Ectodermal cell (in vitro differentiated cells): ENCODE data around the gene MAN1C1.
"Not testable (repeated sequence)": the region's sequence is repeated elsewhere in the genome, so short reads cannot be mapped to it uniquely, and the experiment has no call there.

Experiments
- H3K27ac ChIP-seq: 2 replicates; pipeline ENCODE4 v1.7.0; 2013; ENCODE audit warnings: mild to moderate bottlenecking, low read depth, low read length; ENCODE audit not compliant: insufficient read depth, poor library complexity, severe bottlenecking
- H3K27me3 ChIP-seq: 2 replicates; pipeline ENCODE4 v1.7.0; 2013; ENCODE audit warnings: mild to moderate bottlenecking, low read length; ENCODE audit not compliant: insufficient read depth, control insufficient read depth, poor library complexity, severe bottlenecking
- H3K36me3 ChIP-seq: one replicate; pipeline ENCODE4 v1.7.0; 2013; ENCODE audit warnings: low read length; ENCODE audit not compliant: control insufficient read depth, insufficient read depth
- H3K4me1 ChIP-seq: one replicate; pipeline ENCODE4 v1.7.0; 2013; ENCODE audit warnings: low read length; ENCODE audit not compliant: control insufficient read depth, insufficient read depth
- H3K4me3 ChIP-seq: 2 replicates; pipeline ENCODE4 v1.7.0; 2013; ENCODE audit warnings: low read depth, low read length, control low read depth; ENCODE audit not compliant: insufficient read depth
- H3K9me3 ChIP-seq: 2 replicates; pipeline ENCODE4 v1.7.0; 2013; ENCODE audit warnings: mild to moderate bottlenecking, low read length, moderate library complexity; ENCODE audit not compliant: control insufficient read depth
- WGBS, 2 experiments: methylation state at CpG; one replicate each; pipeline ENCODE4 v1.1.7; 2013; ENCODE audit warnings: missing lambda C conversion rate in 2 of 2; 5-methylcytosine and 5-hydroxymethylcytosine counted together

Gene MAN1C1

GRCh38 chr1:25583519-25584370, 32.8 kb upstream of the MAN1C1 start:
- Histone ChIP-seq H3K9me3 (no peaks in the 10 kb centered on the region), H3K4me3 (no peak overlapping the region), H3K4me1 (peaks cover 18% of the 10 kb centered on the region), H3K27me3 (no peaks in the 10 kb centered on the region), H3K27ac (no peak overlapping the region), H3K36me3 (no peaks in the 10 kb centered on the region)
- 93 to 94% methylated on average over 14 of the region's 14 CpGs for WGBS, 2 experiments

DNA sequence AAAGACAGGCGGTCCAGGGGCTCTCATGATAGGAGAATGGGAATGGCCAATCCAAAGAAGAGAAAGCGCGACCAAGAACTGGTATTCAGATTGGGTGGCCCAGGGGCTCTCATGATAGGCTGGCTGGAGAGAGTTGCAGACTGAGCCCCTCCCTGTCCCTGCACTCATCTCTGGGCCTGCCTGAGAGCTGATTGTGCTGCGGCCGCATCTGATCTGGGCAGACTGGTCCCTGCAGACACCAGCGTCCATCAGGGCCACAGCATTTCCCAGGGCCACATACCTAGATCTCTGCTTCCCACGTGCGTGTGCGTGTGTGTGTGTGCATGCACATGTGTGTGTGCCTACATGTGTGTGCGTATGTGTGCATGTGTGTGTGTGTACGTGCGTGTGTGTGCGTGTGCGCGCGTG, 30.4 kb upstream of the MAN1C1 start:
- no peaks in the 10 kb centered on the region for H3K27me3 ChIP-seq
- 79 to 84% methylated on average over 16 of the region's 16 CpGs for WGBS, 2 experiments
- no peak overlapping the region for H3K27ac ChIP-seq
- H3K4me3 ChIP-seq = no peak overlapping the region
- H3K9me3 ChIP-seq = no peaks in the 10 kb centered on the region
- H3K4me1 ChIP-seq = peaks cover 15% of the 10 kb centered on the region
- no peaks in the 10 kb centered on the region for H3K36me3 ChIP-seq

DNA sequence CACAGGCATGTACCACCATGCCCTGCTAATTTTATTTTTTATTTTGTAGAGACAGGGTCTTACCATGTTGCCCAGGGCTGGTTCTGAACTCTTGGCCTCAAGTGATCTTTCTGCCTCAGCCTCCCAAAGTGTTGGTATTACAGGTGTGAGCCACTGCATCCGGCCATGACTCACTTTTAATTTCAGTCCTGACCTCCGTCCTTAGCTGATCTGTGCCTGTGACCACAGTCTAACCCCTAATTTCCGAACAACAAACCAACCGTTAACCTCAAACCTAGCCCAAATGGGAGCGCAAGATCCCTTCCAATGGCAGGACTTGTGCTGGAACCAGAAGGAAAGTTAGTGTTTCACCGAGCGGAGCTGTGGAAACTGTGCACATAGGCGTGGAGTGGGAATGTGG, 29.3 kb upstream of the MAN1C1 start:
- H3K36me3 ChIP-seq = no peaks in the 10 kb centered on the region
- WGBS, 2 experiments = 92 to 94% methylated on average over 8 of the region's 8 CpGs
- no peak overlapping the region for H3K27ac ChIP-seq

GRCh38 chr1:25588224-25588623, 28.4 kb upstream of the MAN1C1 start:
- H3K4me1 ChIP-seq, H3K4me3 ChIP-seq, H3K27ac ChIP-seq, H3K27me3 ChIP-seq, H3K36me3 ChIP-seq, H3K9me3 ChIP-seq: not testable (repeated sequence)
- WGBS, 2 experiments = 33 to 34% methylated on average over 7 of the region's 7 CpGs

More for the DNA sequence above, 29.3 kb upstream of the MAN1C1 start:
- H3K4me1 ChIP-seq = peaks cover 7% of the 10 kb centered on the region
- H3K9me3 ChIP-seq = no peaks in the 10 kb centered on the region
- H3K4me3 ChIP-seq = no peak overlapping the region
- no peaks in the 10 kb centered on the region for H3K27me3 ChIP-seq

- 92% methylated on average over 13 of the region's 13 CpGs for WGBS, 2 experiments
- H3K27ac ChIP-seq = not testable (repeated sequence)
These were observed 27.8 kb upstream of the MAN1C1 start for GRCh38 chr1:25588786-25589185.

GRCh38 chr1:25590096-25590824, 26.3 kb upstream of the MAN1C1 start:
- Histone ChIP-seq H3K4me3 (no peak overlapping the region), H3K27me3 (no peaks in the 10 kb centered on the region), H3K27ac (no peak overlapping the region), H3K4me1 (peaks cover 7% of the 10 kb centered on the region), H3K36me3 (no peaks in the 10 kb centered on the region), H3K9me3 (no peaks in the 10 kb centered on the region)
- 94 to 96% methylated on average over 7 to 8 of the region's 8 CpGs for WGBS, 2 experiments

More at GRCh38 chr1:25588786-25589185, 27.8 kb upstream of the MAN1C1 start:
- H3K4me1 ChIP-seq, H3K36me3 ChIP-seq, H3K9me3 ChIP-seq, H3K4me3 ChIP-seq, H3K27me3 ChIP-seq: not testable (repeated sequence)

DNA sequence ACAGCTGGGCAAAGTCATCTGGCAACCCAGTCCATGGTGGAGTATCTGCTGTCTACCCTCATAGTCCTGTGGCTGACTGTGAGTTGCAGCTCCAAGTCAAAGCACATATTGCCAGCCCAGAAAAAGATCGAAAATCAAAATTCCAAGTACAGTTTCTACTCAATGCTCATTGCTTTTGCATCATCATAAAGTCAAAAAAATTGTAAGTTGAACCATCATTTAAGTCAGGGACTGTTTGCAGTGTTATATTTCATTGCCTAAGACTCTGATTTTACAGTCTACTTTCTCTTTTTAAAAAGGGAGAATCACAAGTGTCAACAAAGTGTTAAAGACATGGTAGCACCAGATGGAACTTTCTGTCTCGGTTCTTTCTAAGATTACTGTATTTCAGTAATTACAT, 22.7 kb upstream of the MAN1C1 start:
- Histone ChIP-seq H3K27me3 (no peaks in the 10 kb centered on the region), H3K4me1 (no peaks in the 10 kb centered on the region), H3K36me3 (no peaks in the 10 kb centered on the region), H3K4me3 (no peak overlapping the region), H3K9me3 (no peaks in the 10 kb centered on the region), H3K27ac (no peak overlapping the region)
- 80 to 94% methylated on average over 1 to 2 of the region's 2 CpGs for WGBS, 2 experiments

- no peak overlapping the region for H3K27ac ChIP-seq
- no peaks in the 10 kb centered on the region for H3K4me1 ChIP-seq
- no peaks in the 10 kb centered on the region for H3K36me3 ChIP-seq
- H3K9me3 ChIP-seq = no peaks in the 10 kb centered on the region
- H3K27me3 ChIP-seq = no peaks in the 10 kb centered on the region
- no peak overlapping the region for H3K4me3 ChIP-seq
- WGBS, 2 experiments = 60 to 75% methylated on average over 2 of the region's 2 CpGs
These were observed 21.6 kb upstream of the MAN1C1 start for GRCh38 chr1:25594971-25595370.

- not testable (repeated sequence) for H3K9me3 ChIP-seq, H3K27ac ChIP-seq, H3K36me3 ChIP-seq, H3K4me1 ChIP-seq, H3K27me3 ChIP-seq, H3K4me3 ChIP-seq
- 89 to 92% methylated on average over 5 of the region's 5 CpGs for WGBS, 2 experiments
These were observed 19.9 kb upstream of the MAN1C1 start for GRCh38 chr1:25596641-25597040.

DNA sequence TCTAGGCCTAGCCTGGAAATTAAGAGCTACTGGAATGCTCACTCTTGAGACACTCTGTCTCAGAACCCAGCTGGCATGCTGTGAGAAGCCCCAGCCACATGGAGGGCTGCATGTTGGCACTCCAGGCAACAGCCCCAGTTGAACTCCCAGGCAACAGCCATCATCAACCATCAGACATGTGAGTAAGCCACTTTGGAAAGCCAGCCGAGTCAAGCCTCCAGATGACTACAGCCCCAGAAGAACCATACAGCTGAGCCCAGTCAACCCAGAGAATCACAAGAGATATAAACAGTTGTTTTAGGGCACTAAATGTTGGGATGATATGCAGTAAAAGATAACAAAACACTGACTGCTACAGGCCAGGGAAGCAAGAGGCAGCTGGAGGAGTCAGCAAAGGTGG, 17.7 kb upstream of the MAN1C1 start:
- H3K36me3 ChIP-seq = no peaks in the 10 kb centered on the region
- 80 to 95% methylated on average over 1 of the region's 1 CpG for WGBS, 2 experiments
- no peaks in the 10 kb centered on the region for H3K27me3 ChIP-seq
- H3K27ac ChIP-seq = no peak overlapping the region
- H3K9me3 ChIP-seq = no peaks in the 10 kb centered on the region
- H3K4me1 ChIP-seq = no peaks in the 10 kb centered on the region
- H3K4me3 ChIP-seq = no peak overlapping the region
